ENCODE results near the gene PISD. TPM values are rescaled to one million over a fixed set of nuclear protein-coding genes. Genes with fewer than 3 reads are reported as not detected.

Gene PISD
- total RNA-seq, 1 donor from 2014 or later, result 51.2 TPM

GRCh38 chr22:31625661-31626426 is 36.2 kb downstream of the PISD start:
- Histone ChIP-seq H3K27me3 (no peaks in the 10 kb centered on the region), H3K4me3 (no peak overlapping the region), H3K4me1 (peaks cover 41% of the 10 kb centered on the region), H3K27ac (peak overlapping the region; percentile 66), H3K36me3 (peaks cover 14% of the 10 kb centered on the region), H3K9me3 (no peaks in the 10 kb centered on the region)
- intact Hi-C loops (cut with DNase I), result no loop called here
- ATAC-seq (no peak), DNase-seq (no peak)
- no peak for TF ChIP-seq CTCF (IDR thresholded peaks at IDR 0.05)

- H3K27me3 ChIP-seq, result no peaks in the 10 kb centered on the region
- no peak for TF ChIP-seq CTCF (IDR thresholded peaks at IDR 0.05)
- H3K4me1 ChIP-seq, result peaks cover 40% of the 10 kb centered on the region
- peaks cover 19% of the 10 kb centered on the region for H3K36me3 ChIP-seq
- ATAC-seq (no peak), DNase-seq (no peak)
- no peaks in the 10 kb centered on the region for H3K9me3 ChIP-seq
- intact Hi-C loops (cut with DNase I), result no loop called here
- no peak overlapping the region for H3K4me3 ChIP-seq
- no peak overlapping the region for H3K27ac ChIP-seq
Observed at GRCh38 chr22:31625257-31625640, 36.8 kb downstream of the PISD start.

- H3K27me3 ChIP-seq, result no peaks in the 10 kb centered on the region
- no peak for TF ChIP-seq CTCF (IDR thresholded peaks at IDR 0.05)
- intact Hi-C loops (cut with DNase I), result no loop called here
- no peaks in the 10 kb centered on the region for H3K9me3 ChIP-seq
- peaks cover 28% of the 10 kb centered on the region for H3K4me1 ChIP-seq
- no peak overlapping the region for H3K4me3 ChIP-seq
- ATAC-seq (no peak), DNase-seq (no peak)
- H3K27ac ChIP-seq, result no peak overlapping the region
- H3K36me3 ChIP-seq, result peaks cover 34% of the 10 kb centered on the region
Observed at GRCh38 chr22:31623592-31624304, 38.3 kb downstream of the PISD start.

- H3K27me3 ChIP-seq, result no peaks in the 10 kb centered on the region
- ATAC-seq (no peak), DNase-seq (no peak)
- TF ChIP-seq CTCF (IDR thresholded peaks at IDR 0.05), result no peak
- peaks cover 41% of the 10 kb centered on the region for H3K36me3 ChIP-seq
- no peaks in the 10 kb centered on the region for H3K9me3 ChIP-seq
- no peak overlapping the region for H3K27ac ChIP-seq
- H3K4me1 ChIP-seq, result peaks cover 24% of the 10 kb centered on the region
- intact Hi-C loops (cut with DNase I), result no loop called here
- no peak overlapping the region for H3K4me3 ChIP-seq
Observed at GRCh38 chr22:31622980-31623379, 39.0 kb downstream of the PISD start.

- no peak for DNase-seq
- no peak for TF ChIP-seq CTCF (IDR thresholded peaks at IDR 0.05)
- intact Hi-C loops (cut with DNase I), result no loop called here
- Histone ChIP-seq H3K27me3 (no peaks in the 10 kb centered on the region), H3K9me3 (no peaks in the 10 kb centered on the region), H3K36me3 (peaks cover 51% of the 10 kb centered on the region), H3K4me3 (no peak overlapping the region), H3K27ac (no peak overlapping the region), H3K4me1 (peaks cover 15% of the 10 kb centered on the region)
- ATAC-seq, result no peak
Observed at GRCh38 chr22:31621507-31622124, 40.4 kb downstream of the PISD start.
